Hepatocyte (in vitro differentiated cells): Measurements from ENCODE around the gene USP24. TPM values are rescaled to one million over a fixed set of nuclear protein-coding genes. Genes with fewer than 3 reads are reported as not detected.

ENCODE experiments used
- DNase-seq: peaks from one replicate; pipeline ENCODE4 v3.0.0-alpha.2; 2016; ENCODE audit warnings: low spot score
- H2AFZ ChIP-seq: fragments of 200-600 bp; sonication (generic); 2 replicates; pipeline ENCODE4 v1.6.0; 2016; ENCODE audit warnings: antibody characterized with exemption, mild to moderate bottlenecking
- H3K27ac ChIP-seq: fragments of 200-600 bp; sonication (generic); 2 replicates; pipeline ENCODE4 v1.5.1; 2016; ENCODE audit warnings: mild to moderate bottlenecking
- H3K27me3 ChIP-seq: fragments of 200-600 bp; sonication (generic); 2 replicates; pipeline ENCODE4 v1.6.1; 2016
- H3K36me3 ChIP-seq: fragments of 200-600 bp; sonication (generic); replicated peaks from 2 replicates; pipeline ENCODE4 v1.5.1; 2016; ENCODE audit warnings: low read depth; ENCODE audit not compliant: insufficient read depth
- H3K4me1 ChIP-seq: fragments of 200-600 bp; sonication (generic); 2 replicates; pipeline ENCODE4 v1.5.1; 2016; ENCODE audit warnings: mild to moderate bottlenecking, moderate library complexity; ENCODE audit not compliant: insufficient read depth
- H3K4me2 ChIP-seq: fragments of 200-600 bp; sonication (generic); 2 replicates; pipeline ENCODE4 v1.6.0; 2016
- H3K4me3 ChIP-seq: fragments of 200-600 bp; sonication (generic); 2 replicates; pipeline ENCODE4 v1.5.1; 2016; ENCODE audit warnings: mild to moderate bottlenecking
- H3K79me2 ChIP-seq: fragments of 200-600 bp; sonication (generic); 2 replicates; pipeline ENCODE4 v1.6.0; 2017; ENCODE audit warnings: mild to moderate bottlenecking
- H3K9me2 ChIP-seq: fragments of 200-600 bp; sonication (generic); replicated peaks from 2 replicates; pipeline ENCODE4 v1.6.0; 2017; ENCODE audit warnings: mild to moderate bottlenecking; ENCODE audit not compliant: insufficient read depth
- H3K9me3 ChIP-seq: fragments of 200-600 bp; sonication (generic); 2 replicates; pipeline ENCODE4 v1.5.1; 2016; ENCODE audit warnings: low read depth, mild to moderate bottlenecking
- H4K20me1 ChIP-seq: fragments of 200-600 bp; sonication (generic); 2 replicates; pipeline ENCODE4 v1.6.0; 2016; ENCODE audit warnings: mild to moderate bottlenecking; ENCODE audit not compliant: insufficient read depth, poor library complexity, severe bottlenecking
- CTCF ChIP-seq: fragments of 200-600 bp; sonication (generic); IDR thresholded peaks from 2 replicates; pipeline ENCODE4 v1.5.1; 2016; ENCODE audit warnings: antibody characterized with exemption, mild to moderate bottlenecking; ENCODE audit not compliant: poor library complexity
- EZH2 ChIP-seq: fragments of 200-600 bp; sonication (generic); IDR thresholded peaks from 2 replicates; pipeline ENCODE4 v1.6.1; 2016; ENCODE audit warnings: antibody characterized with exemption, mild to moderate bottlenecking, borderline replicate concordance
- EZH2phosphoT487 ChIP-seq: fragments of 200-600 bp; sonication (generic); IDR thresholded peaks from one replicate; pipeline ENCODE4 v1.6.1; 2018; ENCODE audit warnings: antibody characterized with exemption, mild to moderate bottlenecking, low read depth, moderate library complexity; ENCODE audit not compliant: unreplicated experiment, severe bottlenecking
- WGBS: methylation state at CpG from one replicate; pipeline ENCODE4 v1.1.6; 2016; ENCODE audit warnings: low lambda C conversion rate; ENCODE audit errors: missing lambda C conversion rate; 5-methylcytosine and 5-hydroxymethylcytosine counted together
- polyA plus RNA-seq: library from polyadenylated mRNA; unstranded; fragments of >200 nt; fragmentation: Nextera tagmentation; extraction: Ambion mirVana; gene quantifications from 2 replicates; pipeline ENCODE4 v1.2.1, GENCODE V29; 2016
- total RNA-seq: library from RNA; depleted of rRNA; stranded (reverse); fragments of >200 nt; gene quantifications from 2 replicates; pipeline ENCODE4 v1.2.3, GENCODE V29; 2014

USP24 gene
- total and polyA plus RNA-seq, 2 experiments from 2014 or later, result 9.3 to 41.9 TPM

GRCh38 chr1:55073187-55073916, 141.8 kb downstream of the USP24 start:
- Histone ChIP-seq H3K4me3 (no peak overlapping the region), H3K4me1 (no peaks in the 10 kb centered on the region), H4K20me1 (no peaks in the 10 kb centered on the region), H3K27me3 (no peaks in the 10 kb centered on the region), H3K9me2 (no peaks in the 10 kb centered on the region), H2AFZ (no peak overlapping the region), H3K4me2 (no peak overlapping the region), H3K79me2 (no peaks in the 10 kb centered on the region), H3K36me3 (no peaks in the 10 kb centered on the region), H3K27ac (no peak overlapping the region), H3K9me3 (no peaks in the 10 kb centered on the region)
- no peak for DNase-seq
- WGBS, result 92% methylated on average over 3 of the region's 3 CpGs
- no peak for TF ChIP-seq CTCF

GRCh38 chr1:55071477-55071876, 143.7 kb downstream of the USP24 start:
- no peaks in the 10 kb centered on the region for H3K9me3 ChIP-seq
- no peak overlapping the region for H2AFZ ChIP-seq
- H4K20me1 ChIP-seq, result no peaks in the 10 kb centered on the region
- no peaks in the 10 kb centered on the region for H3K79me2 ChIP-seq
- no peaks in the 10 kb centered on the region for H3K9me2 ChIP-seq
- peak; percentile 73 for DNase-seq
- no peak overlapping the region for H3K4me2 ChIP-seq
- no peaks in the 10 kb centered on the region for H3K27me3 ChIP-seq
- WGBS, result 50% methylated on average over 8 of the region's 8 CpGs
- TF ChIP-seq CTCF (peak; percentile 47), EZH2 (no peak), EZH2phosphoT487 (no peak)
- no peak overlapping the region for H3K27ac ChIP-seq
- no peaks in the 10 kb centered on the region for H3K36me3 ChIP-seq
- no peak overlapping the region for H3K4me3 ChIP-seq
- no peaks in the 10 kb centered on the region for H3K4me1 ChIP-seq

GRCh38 chr1:55070293-55071164, 144.6 kb downstream of the USP24 start:
- no peaks in the 10 kb centered on the region for H3K36me3 ChIP-seq
- H3K27me3 ChIP-seq, result no peaks in the 10 kb centered on the region
- no peak for DNase-seq
- H3K27ac ChIP-seq, result no peak overlapping the region
- TF ChIP-seq EZH2phosphoT487, result no peak
- no peak for TF ChIP-seq CTCF
- TF ChIP-seq EZH2, result no peak
- no peaks in the 10 kb centered on the region for H3K79me2 ChIP-seq
- H3K4me1 ChIP-seq, result no peaks in the 10 kb centered on the region
- WGBS, result 89% methylated on average over 17 of the region's 17 CpGs
- no peak overlapping the region for H2AFZ ChIP-seq
- H3K4me2 ChIP-seq, result no peak overlapping the region
- no peaks in the 10 kb centered on the region for H4K20me1 ChIP-seq
- H3K9me3 ChIP-seq, result no peaks in the 10 kb centered on the region
- H3K4me3 ChIP-seq, result no peak overlapping the region
- H3K9me2 ChIP-seq, result no peaks in the 10 kb centered on the region
